H9 (cell line): ENCODE results near the gene RBM48. TPM values are rescaled to one million over a fixed set of nuclear protein-coding genes. Genes with fewer than 3 reads are reported as not detected.

Source experiments
- DNase-seq: peaks from one replicate; pipeline ENCODE4 v3.0.0-alpha.2; 2017
- H2AFZ ChIP-seq: one replicate; pipeline ENCODE4 v1.6.1; 2013; ENCODE audit warnings: mild to moderate bottlenecking, low read length, control low read depth, moderate library complexity
- H2AK5ac ChIP-seq: 2 replicates; pipeline ENCODE4 v1.6.1; 2013; ENCODE audit warnings: low read length, control low read depth, mixed read lengths; ENCODE audit not compliant: insufficient read length
- H2BK120ac ChIP-seq: one replicate; pipeline ENCODE4 v1.6.1; 2013; ENCODE audit warnings: low read depth, mild to moderate bottlenecking, low read length, control low read depth, inconsistent platforms; ENCODE audit not compliant: poor library complexity, severe bottlenecking
- H2BK12ac ChIP-seq: 2 replicates; pipeline ENCODE4 v1.6.1; 2013; ENCODE audit warnings: low read length, control low read depth, mixed read lengths, low read depth; ENCODE audit not compliant: insufficient read length
- H2BK15ac ChIP-seq: 2 replicates; pipeline ENCODE4 v1.6.1; 2013; ENCODE audit warnings: low read depth, low read length, control low read depth
- H2BK20ac ChIP-seq: one replicate; pipeline ENCODE4 v1.6.1; 2013; ENCODE audit warnings: low read depth, mild to moderate bottlenecking, low read length, control low read depth, inconsistent platforms; ENCODE audit not compliant: poor library complexity, severe bottlenecking
- H2BK5ac ChIP-seq: 2 replicates; pipeline ENCODE4 v1.6.1; 2013; ENCODE audit warnings: low read length, control low read depth, mixed read lengths; ENCODE audit not compliant: insufficient read length
- H3K14ac ChIP-seq: 2 replicates; pipeline ENCODE4 v1.6.1; 2013; ENCODE audit warnings: low read length, control low read depth; ENCODE audit not compliant: insufficient read depth
- H3K18ac ChIP-seq: 2 replicates; pipeline ENCODE4 v1.6.1; 2013; ENCODE audit warnings: low read depth, mild to moderate bottlenecking, mixed read lengths, low read length, control low read depth; ENCODE audit not compliant: insufficient read length
- H3K23ac ChIP-seq: 2 replicates; pipeline ENCODE4 v1.6.1; 2013; ENCODE audit warnings: low read length, control low read depth, mixed read lengths, low read depth; ENCODE audit not compliant: insufficient read length
- H3K23me2 ChIP-seq: 2 replicates; pipeline ENCODE4 v1.6.1; 2013; ENCODE audit warnings: low read depth, mild to moderate bottlenecking, mixed read lengths, low read length, control low read depth; ENCODE audit not compliant: insufficient read length, poor library complexity, severe bottlenecking
- H3K27ac ChIP-seq: 2 replicates; pipeline ENCODE4 v1.5.1; 2013; ENCODE audit warnings: low read length, control low read depth, mixed read lengths, low read depth; ENCODE audit not compliant: insufficient read length
- H3K27me3 ChIP-seq: 2 replicates; pipeline ENCODE4 v1.6.1; 2013; ENCODE audit warnings: low read length, control low read depth, inconsistent platforms; ENCODE audit not compliant: insufficient read depth
- H3K4ac ChIP-seq: 2 replicates; pipeline ENCODE4 v1.6.1; 2013; ENCODE audit warnings: low read depth, mild to moderate bottlenecking, control low read depth, inconsistent platforms, low read length, moderate library complexity
- H3K4me1 ChIP-seq: 2 replicates; pipeline ENCODE4 v1.6.1; 2013; ENCODE audit warnings: low read length, control low read depth, inconsistent platforms; ENCODE audit not compliant: insufficient read depth
- H3K4me2 ChIP-seq: 2 replicates; pipeline ENCODE4 v1.6.1; 2013; ENCODE audit warnings: low read length, control low read depth, mixed read lengths; ENCODE audit not compliant: insufficient read length, insufficient read depth
- H3K56ac ChIP-seq: 2 replicates; pipeline ENCODE4 v1.6.1; 2013; ENCODE audit warnings: low read depth, mild to moderate bottlenecking, mixed read lengths, low read length, control low read depth; ENCODE audit not compliant: insufficient read length
- H3K79me1 ChIP-seq: 2 replicates; pipeline ENCODE4 v1.6.1; 2013; ENCODE audit warnings: low read depth, mild to moderate bottlenecking, moderate library complexity, low read length, control low read depth, inconsistent platforms; ENCODE audit not compliant: insufficient read depth, poor library complexity, severe bottlenecking
- H3K79me2 ChIP-seq: 2 replicates; pipeline ENCODE4 v1.6.1; 2013; ENCODE audit warnings: low read length, control low read depth, inconsistent platforms; ENCODE audit not compliant: insufficient read depth
- H3K9ac ChIP-seq: 2 replicates; pipeline ENCODE4 v1.6.1; 2013; ENCODE audit warnings: low read length, control low read depth, mixed read lengths; ENCODE audit not compliant: insufficient read length; ENCODE audit errors: extremely low read depth
- H3K9me3 ChIP-seq: one replicate; pipeline ENCODE4 v1.6.1; 2013; ENCODE audit warnings: low read depth, low read length, inconsistent platforms; ENCODE audit not compliant: control insufficient read depth
- H3T11ph ChIP-seq: one replicate; pipeline ENCODE4 v1.6.1; 2013; ENCODE audit warnings: mild to moderate bottlenecking, low read length, control low read depth, inconsistent platforms
- H4K20me1 ChIP-seq: one replicate; pipeline ENCODE4 v1.6.1; 2013; ENCODE audit not compliant: control insufficient read depth, insufficient read length, insufficient read depth
- H4K5ac ChIP-seq: 2 replicates; pipeline ENCODE4 v1.6.1; 2013; ENCODE audit warnings: low read depth, mild to moderate bottlenecking, mixed read lengths, low read length, control low read depth; ENCODE audit not compliant: insufficient read length
- H4K8ac ChIP-seq: replicated peaks from 2 replicates; pipeline ENCODE4 v1.6.1; 2013; ENCODE audit warnings: low read length, control low read depth, mixed read lengths, low read depth; ENCODE audit not compliant: insufficient read length
- H4K91ac ChIP-seq: 2 replicates; pipeline ENCODE4 v1.6.1; 2013; ENCODE audit warnings: low read depth, mild to moderate bottlenecking, moderate library complexity, mixed read lengths, low read length, control low read depth; ENCODE audit not compliant: insufficient read length
- H3K27ac Mint-ChIP-seq, 3 experiments: 2 replicates in 2 of 3; 3 replicates in 1 of 3; pipeline ENCODE4 v1.8.0; 2020 to 2021; ENCODE audit warnings: mixed read lengths in 3 of 3, mild to moderate bottlenecking in 1 of 3, moderate library complexity in 1 of 3
- H3K27me3 Mint-ChIP-seq: 2 replicates; pipeline ENCODE4 v1.8.0; 2021; ENCODE audit warnings: low read depth, mild to moderate bottlenecking, moderate library complexity, mixed read lengths
- H3K36me3 Mint-ChIP-seq, 3 experiments: 2 replicates in 2 of 3; 3 replicates in 1 of 3; pipeline ENCODE4 v1.8.0; 2020 to 2021; ENCODE audit warnings: low read depth in 3 of 3, mixed read lengths in 3 of 3; ENCODE audit not compliant: insufficient read depth in 1 of 3
- H3K4me1 Mint-ChIP-seq, 2 experiments: 2 replicates each; pipeline ENCODE4 v1.8.0; 2020; ENCODE audit warnings: mixed read lengths in 2 of 2
- H3K4me3 Mint-ChIP-seq, 2 experiments: 2 replicates in 1 of 2; 3 replicates in 1 of 2; pipeline ENCODE4 v1.8.0; 2020 to 2021; ENCODE audit warnings: mild to moderate bottlenecking in 2 of 2, mixed read lengths in 2 of 2, moderate library complexity in 1 of 2
- H3K9me3 Mint-ChIP-seq, 2 experiments: 2 replicates in 1 of 2; 3 replicates in 1 of 2; pipeline ENCODE4 v1.8.0; 2020; ENCODE audit warnings: mild to moderate bottlenecking in 2 of 2, mixed read lengths in 2 of 2, moderate library complexity in 1 of 2
- WGBS: extraction: QIAGEN DNeasy Blood & Tissue Kit; methylation state at CpG from one replicate; pipeline ENCODE4 v1.1.7; 2013; ENCODE audit warnings: missing lambda C conversion rate, low lambda C conversion rate, mixed read lengths; ENCODE audit not compliant: insufficient read length; ENCODE audit errors: extremely low coverage; 5-methylcytosine and 5-hydroxymethylcytosine counted together
- total RNA-seq: library from RNA; stranded (reverse); gene quantifications from 2 replicates; pipeline ENCODE4 v1.2.1, GENCODE V29; 2021
- TF ChIP-seq, protein P1 (sequence below): fragments of 200-600 bp; sonication (generic); conservative IDR thresholded peaks from 3 replicates; pipeline ENCODE4 v1.8.0; 2021; ENCODE audit warnings: antibody characterized with exemption, mild to moderate bottlenecking

The RBM48 gene
- total RNA-seq, 1 experiment from 2014 or later, result 12.5 TPM

GRCh38 chr7:92523110-92523509 lies 5.5 kb upstream of the RBM48 start:
- Mint-ChIP-seq H3K36me3 (peaks cover 0 to 3% (median 0%) of the 10 kb centered on the region in 3 experiments; a peak in 1 of 7 replicates), H3K27me3 (no peaks in the 10 kb centered on the region), H3K27ac (no peak overlapping the region), H3K4me3 (no peak overlapping the region), H3K4me1 (peaks cover 8 to 12% of the 10 kb centered on the region in 2 experiments), H3K9me3 (no peaks in the 10 kb centered on the region)
- Histone ChIP-seq H3T11ph (no peak overlapping the region), H3K9ac (no peak overlapping the region), H3K23me2 (peaks cover 6% of the 10 kb centered on the region), H3K14ac (no peak overlapping the region), H2BK15ac (no peak overlapping the region), H2BK5ac (no peak overlapping the region), H3K4ac (no peak overlapping the region), H3K4me2 (no peak overlapping the region), H4K8ac (no peak overlapping the region), H2BK120ac (no peak overlapping the region), H3K79me1 (no peaks in the 10 kb centered on the region), H4K20me1 (peaks cover 4% of the 10 kb centered on the region), H3K4me1 (no peaks in the 10 kb centered on the region), H3K23ac (no peak overlapping the region), H4K91ac (no peak overlapping the region), H2AK5ac (no peak overlapping the region), H3K79me2 (no peaks in the 10 kb centered on the region), H3K27ac (no peak overlapping the region), H2BK12ac (no peak overlapping the region), H2BK20ac (no peak overlapping the region), H3K18ac (no peak overlapping the region), H2AFZ (no peak overlapping the region), H3K27me3 (no peaks in the 10 kb centered on the region), H3K9me3 (no peaks in the 10 kb centered on the region), H3K56ac (no peak overlapping the region), H4K5ac (no peak overlapping the region)
- no peak for DNase-seq
- whole genome bisulfite sequencing, result no CpG with 5 or more reads among the region's 2 CpGs
- TF ChIP-seq, protein P1, sequence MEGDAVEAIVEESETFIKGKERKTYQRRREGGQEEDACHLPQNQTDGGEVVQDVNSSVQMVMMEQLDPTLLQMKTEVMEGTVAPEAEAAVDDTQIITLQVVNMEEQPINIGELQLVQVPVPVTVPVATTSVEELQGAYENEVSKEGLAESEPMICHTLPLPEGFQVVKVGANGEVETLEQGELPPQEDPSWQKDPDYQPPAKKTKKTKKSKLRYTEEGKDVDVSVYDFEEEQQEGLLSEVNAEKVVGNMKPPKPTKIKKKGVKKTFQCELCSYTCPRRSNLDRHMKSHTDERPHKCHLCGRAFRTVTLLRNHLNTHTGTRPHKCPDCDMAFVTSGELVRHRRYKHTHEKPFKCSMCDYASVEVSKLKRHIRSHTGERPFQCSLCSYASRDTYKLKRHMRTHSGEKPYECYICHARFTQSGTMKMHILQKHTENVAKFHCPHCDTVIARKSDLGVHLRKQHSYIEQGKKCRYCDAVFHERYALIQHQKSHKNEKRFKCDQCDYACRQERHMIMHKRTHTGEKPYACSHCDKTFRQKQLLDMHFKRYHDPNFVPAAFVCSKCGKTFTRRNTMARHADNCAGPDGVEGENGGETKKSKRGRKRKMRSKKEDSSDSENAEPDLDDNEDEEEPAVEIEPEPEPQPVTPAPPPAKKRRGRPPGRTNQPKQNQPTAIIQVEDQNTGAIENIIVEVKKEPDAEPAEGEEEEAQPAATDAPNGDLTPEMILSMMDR, result no peak
